Sciatic nerve (tissue), 2 donors: ENCODE measurements around the gene SSBP4. TPM values are rescaled to one million over a fixed set of nuclear protein-coding genes. Genes with fewer than 3 reads are reported as not detected.
A peak's percentile ranks its signal among the peaks of the same experiment; 100 is the strongest.

Experiments
- ATAC-seq: fragments of 200-7000 bp; cut with Tn5 transposase; one replicate; pipeline ENCODE4 v1.9.1; 2020; ENCODE audit warnings: mild to moderate bottlenecking, moderate library complexity
- DNase-seq: peaks from one replicate; pipeline ENCODE4 v3.0.0-alpha.2; 2020; ENCODE audit warnings: low spot score
- intact Hi-C: fragments of 100-400 bp; cut with DNase I; formaldehyde crosslinking; loops from one replicate; pipeline ENCODE4 v1.14.2; 2022
- total RNA-seq: library from RNA; stranded (reverse); fragmentation: NEBNext Ultra II Directional; extraction: Animal tissue kit (Norgen Biotek cat#: 25700); gene quantifications from one replicate; pipeline ENCODE4 v1.2.1, GENCODE V29; 2021
- donor health status: DM: no; HTN: no; CAD: no.
- donor health status: DM: no; HTN: no; CAD: no.

SSBP4 gene
- total RNA-seq, 1 donor from 2014 or later = 82.5 TPM

GRCh38 chr19:18417250-18418028 lies 1.8 kb upstream of the SSBP4 start:
- intact Hi-C loops = no loop called here
- DNase-seq (peak; percentile 92), ATAC-seq (peak; percentile 54)

DNA sequence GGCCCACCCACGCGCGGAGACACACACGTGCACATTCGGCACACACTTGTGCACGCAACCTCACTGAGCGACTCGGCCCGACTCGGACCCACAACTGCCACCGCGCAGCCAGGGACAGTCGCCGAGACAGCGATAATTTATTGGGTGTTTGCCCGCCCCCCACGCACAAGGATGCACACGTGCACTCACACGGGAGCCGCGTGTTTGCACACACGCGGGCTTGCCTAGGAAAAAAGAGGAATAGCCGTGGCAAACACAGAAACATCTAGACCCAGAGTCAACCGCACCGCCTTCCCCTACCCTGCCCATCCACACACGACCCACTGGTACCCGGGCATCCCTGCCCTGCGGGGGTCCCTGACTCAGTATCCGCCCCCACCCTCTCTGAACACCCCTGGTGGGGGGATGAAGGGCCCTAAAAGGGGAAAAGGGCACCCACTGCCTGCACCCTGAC lies 1.1 kb upstream of the SSBP4 start:
- intact Hi-C loops = no loop called here
- DNase-seq = peak; percentile 83
- ATAC-seq = peak; percentile 0

GRCh38 chr19:18418483-18419194 lies 559 bp upstream of the SSBP4 start:
- ATAC-seq (peak; percentile 1), DNase-seq (no peak)
- intact Hi-C loops = no loop called here

DNA sequence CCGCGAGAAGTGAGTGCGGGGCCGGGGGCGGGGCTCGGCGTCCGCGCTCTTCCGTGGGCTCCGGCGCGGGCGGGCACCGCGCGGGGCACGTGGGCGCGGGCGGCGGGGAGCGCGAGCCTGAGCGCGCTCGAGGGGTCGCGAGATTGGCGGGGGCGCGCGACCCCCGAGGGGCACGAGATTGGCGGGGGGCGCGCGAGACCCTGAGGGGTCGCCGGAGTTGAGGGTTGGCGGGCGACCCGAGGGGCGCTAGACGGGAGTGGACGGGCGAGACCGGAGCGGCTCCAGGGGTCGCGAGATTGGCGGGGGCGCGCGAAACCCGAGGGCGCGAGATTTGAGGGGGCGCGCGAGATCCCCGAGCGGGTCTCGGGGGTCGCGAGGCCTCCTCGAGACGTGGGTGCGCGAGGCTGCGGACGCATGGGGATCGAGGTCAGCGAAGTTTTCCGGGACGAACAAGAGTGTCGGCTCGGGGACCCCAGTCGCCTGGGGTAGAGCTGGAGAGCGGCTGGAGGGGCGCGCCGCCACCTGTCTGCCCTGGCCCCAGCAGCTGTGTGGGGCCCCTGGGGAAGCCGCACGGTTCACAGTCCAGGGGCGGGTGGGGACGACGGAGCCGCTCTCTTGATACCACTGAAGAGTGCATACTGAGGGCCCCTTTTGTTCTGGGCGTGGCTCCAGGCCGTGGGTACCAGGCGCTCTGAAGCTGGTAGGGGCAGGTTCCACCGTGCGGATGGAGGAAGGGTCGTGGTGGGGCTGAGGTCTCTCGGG lies 682 bp downstream of the SSBP4 start:
- DNase-seq (peak; percentile 76), ATAC-seq (no peak)
- intact Hi-C loops = no loop called here

DNA sequence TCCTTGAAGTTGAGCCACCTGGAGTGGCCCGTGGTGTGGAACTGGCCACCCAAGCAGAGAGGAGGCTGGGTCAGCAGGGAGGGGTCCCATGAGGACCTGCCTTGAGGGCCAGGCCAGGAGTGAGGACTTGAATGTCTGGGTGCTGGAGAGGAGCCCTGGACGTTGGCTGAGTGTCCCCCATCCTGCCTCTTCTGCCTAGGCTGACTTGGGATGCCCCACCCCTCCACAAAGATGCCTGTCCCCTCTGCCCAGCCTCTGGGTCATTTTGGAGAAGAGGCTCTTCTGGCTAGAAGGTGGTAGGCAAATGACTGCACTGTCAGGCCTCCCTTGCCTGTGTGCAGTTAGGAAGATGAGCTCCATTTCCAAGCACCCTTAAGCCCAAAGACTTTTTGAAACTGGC lies 1.7 kb downstream of the SSBP4 start:
- intact Hi-C loops = no loop called here
- ATAC-seq (no peak), DNase-seq (peak; percentile 60)

GRCh38 chr19:18421371-18421959 lies 2.3 kb downstream of the SSBP4 start:
- DNase-seq (peak; percentile 60), ATAC-seq (no peak)
- intact Hi-C loops = no loop called here

GRCh38 chr19:18422530-18423191 lies 3.5 kb downstream of the SSBP4 start:
- no peak for DNase-seq
- no peak for ATAC-seq
- intact Hi-C loops = no loop called here

DNA sequence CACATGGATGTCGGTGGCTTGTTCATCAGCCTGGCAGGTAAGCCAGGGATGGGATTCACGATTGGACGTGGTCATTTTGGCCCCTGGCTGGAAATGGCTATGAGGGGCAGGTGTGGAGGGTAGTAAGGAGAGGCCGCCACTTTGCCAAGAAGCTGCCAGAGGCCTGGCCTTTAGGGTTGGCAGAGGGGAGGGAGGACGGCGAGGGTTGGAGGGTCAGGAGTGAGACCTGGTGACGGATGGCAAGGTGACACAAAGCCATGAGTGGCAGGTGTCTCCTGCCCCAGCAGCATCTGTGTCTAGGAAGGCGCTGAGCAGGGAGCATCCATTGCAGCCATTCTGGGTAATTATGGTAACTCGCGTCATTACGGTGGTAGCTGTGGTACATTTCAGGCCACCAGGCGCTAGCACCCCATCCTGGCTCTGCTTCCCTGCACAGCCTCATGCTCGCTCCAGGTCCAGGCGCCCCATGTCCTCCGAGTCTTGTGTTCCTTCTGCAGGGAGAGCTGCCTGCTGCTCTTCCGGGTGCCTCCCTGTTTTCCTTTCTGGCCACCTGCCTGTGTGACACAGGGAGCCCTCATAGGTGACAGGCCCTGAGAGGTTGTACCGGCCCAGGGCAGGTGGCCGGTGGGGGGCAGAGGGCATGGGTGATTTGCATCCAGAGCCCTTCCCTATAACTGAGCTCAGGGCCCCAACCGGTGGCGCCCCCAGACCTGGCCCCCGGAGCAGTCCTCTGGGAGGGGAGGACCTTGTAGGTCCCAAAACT lies 4.2 kb downstream of the SSBP4 start:
- intact Hi-C loops = no loop called here
- no peak for ATAC-seq
- no peak for DNase-seq

DNA sequence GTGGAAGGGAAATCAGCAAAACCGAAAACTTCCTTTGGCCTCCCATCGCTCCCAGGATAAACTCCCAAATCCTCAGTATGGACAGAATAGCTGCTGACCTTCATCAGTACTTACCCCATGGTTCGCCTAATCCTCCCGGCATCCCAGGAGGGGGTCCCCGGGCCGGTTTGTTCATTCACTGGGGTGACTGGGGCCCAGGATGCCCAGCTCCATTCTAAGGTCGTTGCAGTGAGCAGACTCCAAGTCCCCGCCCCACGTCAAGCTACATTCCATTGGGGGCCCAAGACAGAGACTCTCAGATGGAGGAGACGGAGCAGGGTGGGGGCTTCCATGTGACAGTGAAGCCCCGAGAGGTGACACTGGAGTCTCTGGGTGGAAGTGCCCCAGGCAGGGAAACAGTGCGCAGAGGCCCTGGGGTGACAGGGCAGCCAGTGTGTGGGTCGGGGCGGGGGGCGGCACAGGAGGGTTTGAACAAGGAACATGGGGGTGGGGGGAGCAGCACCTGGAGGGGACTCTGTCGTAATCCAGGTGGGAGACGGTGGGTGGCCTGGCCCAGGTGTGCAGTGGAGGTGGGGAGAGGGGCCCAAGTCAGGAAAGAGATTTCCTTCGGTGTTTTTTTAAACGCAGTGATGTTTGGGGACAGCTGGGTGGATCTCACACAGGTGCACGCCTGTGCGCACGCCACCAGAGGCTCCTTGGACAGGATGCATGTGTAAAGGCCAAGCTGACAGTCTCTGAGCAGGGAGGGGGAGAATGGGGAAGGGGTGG lies 5.1 kb downstream of the SSBP4 start:
- no peak for DNase-seq
- intact Hi-C loops = no loop called here
- no peak for ATAC-seq

DNA sequence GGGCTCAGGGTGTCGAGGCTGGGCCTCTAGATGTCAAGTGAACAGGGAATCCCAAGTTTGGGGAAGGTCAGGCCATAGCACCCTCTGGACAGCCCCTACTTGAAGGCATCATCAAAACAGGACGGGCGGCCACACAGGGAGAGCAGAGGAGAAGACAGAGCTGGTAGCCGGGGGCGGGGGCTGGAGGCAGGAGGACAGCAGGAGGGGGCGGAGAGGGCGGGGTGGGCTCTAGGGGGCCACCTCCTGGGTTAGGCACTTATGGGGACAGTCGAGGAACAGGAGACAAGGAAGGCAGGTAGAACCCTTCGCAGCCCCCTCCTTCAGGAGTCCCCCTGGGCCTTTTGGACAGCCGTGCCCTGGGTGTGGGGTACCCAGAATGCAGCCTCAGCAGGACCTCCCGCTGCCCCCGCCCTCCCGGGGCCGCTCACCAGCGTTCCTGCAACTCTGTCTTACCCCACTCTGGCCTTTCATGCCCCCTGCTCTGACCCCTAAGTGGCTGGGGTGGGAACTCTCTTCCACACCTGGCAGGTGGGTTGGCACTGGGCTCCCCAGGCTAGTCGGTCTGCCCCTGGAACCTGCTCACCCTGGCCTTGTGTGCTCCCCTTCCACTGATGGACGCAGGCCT lies 5.8 kb downstream of the SSBP4 start:
- no peak for DNase-seq
- intact Hi-C loops = no loop called here
- ATAC-seq = no peak

GRCh38 chr19:18425515-18426415 lies 6.6 kb downstream of the SSBP4 start:
- intact Hi-C loops = no loop called here
- DNase-seq (no peak), ATAC-seq (peak; percentile 52)

GRCh38 chr19:18426416-18426767 lies 7.2 kb downstream of the SSBP4 start:
- ATAC-seq = no peak
- intact Hi-C loops = no loop called here
- no peak for DNase-seq

DNA sequence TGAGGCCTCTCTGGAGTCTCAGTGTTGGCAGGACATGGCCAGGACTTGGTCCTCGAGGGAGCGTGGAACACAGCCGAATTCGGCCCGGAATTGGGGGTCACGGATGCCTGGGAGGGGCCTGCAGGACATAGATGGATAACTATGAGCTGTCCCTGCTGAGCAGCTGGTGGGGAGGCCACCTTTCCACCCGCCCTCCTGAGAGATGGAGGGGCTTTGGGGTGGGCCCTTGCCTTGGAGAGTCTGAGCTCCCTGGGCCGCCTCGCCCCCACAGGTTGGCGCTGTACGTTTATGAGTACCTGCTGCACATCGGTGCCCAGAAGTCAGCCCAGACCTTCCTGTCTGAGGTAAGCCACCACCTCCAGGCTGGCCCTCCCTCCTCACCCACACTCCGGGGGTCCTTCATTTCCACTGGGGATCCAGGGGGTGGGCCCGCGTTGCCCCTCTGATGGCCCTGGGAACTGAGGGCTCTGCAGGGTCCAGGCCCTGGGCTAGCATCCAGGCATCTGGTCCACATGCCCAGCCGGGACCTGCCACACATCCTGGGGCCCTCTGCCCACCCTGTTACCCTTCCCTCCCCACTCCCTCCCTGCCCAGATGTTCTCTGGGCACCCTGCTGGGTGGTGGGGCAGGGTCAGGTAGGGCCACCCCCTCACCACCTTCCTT lies 8.0 kb downstream of the SSBP4 start:
- intact Hi-C loops = no loop called here
- ATAC-seq (no peak), DNase-seq (no peak)

- DNase-seq = no peak
- intact Hi-C loops = no loop called here
- ATAC-seq = no peak
Measured at GRCh38 chr19:18427743-18428113, 8.5 kb downstream of the SSBP4 start.

DNA sequence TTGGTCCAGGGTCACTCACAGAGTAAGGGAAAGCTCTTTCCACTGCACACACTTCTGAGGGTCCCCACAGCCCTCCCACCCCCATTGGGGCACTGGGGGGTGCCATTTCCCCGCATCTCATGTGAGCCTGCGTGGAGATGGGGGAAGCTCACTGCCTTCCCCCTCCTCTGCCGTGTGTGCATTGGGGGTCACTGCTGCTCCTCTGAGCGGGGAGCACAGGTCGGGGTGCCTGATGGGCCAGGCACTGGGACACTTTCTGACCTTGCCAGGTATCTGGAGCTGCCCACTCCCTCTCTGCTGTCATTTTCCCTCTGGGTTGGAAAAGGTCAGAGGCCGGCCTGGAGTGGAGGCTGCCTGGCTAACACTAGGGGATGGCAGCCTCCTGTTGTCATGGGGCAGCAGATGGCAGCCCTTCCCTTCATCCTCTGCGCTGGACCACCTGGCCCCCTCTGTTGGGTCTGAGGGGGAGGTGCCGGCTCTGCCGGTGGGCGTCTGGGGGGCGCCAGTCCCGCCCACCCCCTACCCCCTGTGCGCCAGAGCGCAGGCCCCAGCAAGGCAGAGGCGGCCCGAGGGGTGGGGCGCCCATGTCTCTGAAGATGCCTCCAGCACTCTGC lies 9.1 kb downstream of the SSBP4 start:
- intact Hi-C loops = no loop called here
- ATAC-seq (no peak), DNase-seq (no peak)
